ENCODE measurements around the gene RAC3. TPM values are rescaled to one million over a fixed set of nuclear protein-coding genes. Genes with fewer than 3 reads are reported as not detected.

Gene RAC3
- total RNA-seq, 3 donors from 2014 or later (not counting 1 experiment from before 2014, with no cell fraction given) = 0.61 to 2.2 (median 2.1) TPM

GRCh38 chr17:82004517-82005455, 26.7 kb upstream of the RAC3 start:
- no peak for TF ChIP-seq CTCF (IDR thresholded peaks at IDR 0.05)
- DNase-seq = no peak
- Histone ChIP-seq H3K4me3 (ENCODE audit: low read length) (no peak overlapping the region), H3K9me3 (ENCODE audit: control insufficient read depth, insufficient read depth, low read length) (no peaks in the 10 kb centered on the region), H3K27ac (ENCODE audit: low read length) (no peak overlapping the region), H3K27me3 (ENCODE audit: control insufficient read depth, insufficient read depth, low read length) (no peaks in the 10 kb centered on the region), H3K4me1 (ENCODE audit: control insufficient read depth, insufficient read depth, low read length) (no peaks in the 10 kb centered on the region), H3K36me3 (ENCODE audit: control insufficient read depth, insufficient read depth, low read length) (no peaks in the 10 kb centered on the region)
- intact Hi-C loops (cut with micrococcal nuclease) = no loop called here
- WGBS (ENCODE audit: insufficient coverage) = 85% methylated on average over 41 of the region's 41 CpGs
- Mint-ChIP-seq H3K4me3 (no peak overlapping the region), H3K9me3 (no peaks in the 10 kb centered on the region), H3K36me3 (no peaks in the 10 kb centered on the region), H3K27me3 (ENCODE audit: low read depth in 2 of 2) (no peaks in the 10 kb centered on the region), H3K4me1 (no peaks in the 10 kb centered on the region), H3K27ac (no peak overlapping the region)
- no peak for ATAC-seq

- Mint-ChIP-seq H3K9me3 (no peaks in the 10 kb centered on the region), H3K36me3 (no peaks in the 10 kb centered on the region), H3K27me3 (ENCODE audit: low read depth in 2 of 2) (no peaks in the 10 kb centered on the region), H3K4me3 (no peak overlapping the region), H3K4me1 (no peaks in the 10 kb centered on the region), H3K27ac (no peak overlapping the region)
- Histone ChIP-seq H3K9me3 (ENCODE audit: control insufficient read depth, insufficient read depth, low read length) (no peaks in the 10 kb centered on the region), H3K4me3 (ENCODE audit: low read length) (no peak overlapping the region), H3K36me3 (ENCODE audit: control insufficient read depth, insufficient read depth, low read length) (no peaks in the 10 kb centered on the region), H3K4me1 (ENCODE audit: control insufficient read depth, insufficient read depth, low read length) (no peaks in the 10 kb centered on the region), H3K27me3 (ENCODE audit: control insufficient read depth, insufficient read depth, low read length) (no peaks in the 10 kb centered on the region), H3K27ac (ENCODE audit: low read length) (no peak overlapping the region)
- no peak for ATAC-seq
- no peak for DNase-seq
- TF ChIP-seq CTCF (IDR thresholded peaks at IDR 0.05) = no peak
- intact Hi-C loops (cut with micrococcal nuclease) = no loop called here
- WGBS (ENCODE audit: insufficient coverage) = 95% methylated on average over 30 of the region's 30 CpGs
Observed at GRCh38 chr17:82005701-82006348, 25.7 kb upstream of the RAC3 start.

GRCh38 chr17:82006468-82007227, 24.8 kb upstream of the RAC3 start:
- Histone ChIP-seq H3K27ac (ENCODE audit: low read length) (no peak overlapping the region), H3K27me3 (ENCODE audit: control insufficient read depth, insufficient read depth, low read length) (no peaks in the 10 kb centered on the region), H3K4me1 (ENCODE audit: control insufficient read depth, insufficient read depth, low read length) (no peaks in the 10 kb centered on the region), H3K4me3 (ENCODE audit: low read length) (no peak overlapping the region), H3K9me3 (ENCODE audit: control insufficient read depth, insufficient read depth, low read length) (no peaks in the 10 kb centered on the region), H3K36me3 (ENCODE audit: control insufficient read depth, insufficient read depth, low read length) (no peaks in the 10 kb centered on the region)
- intact Hi-C loops (cut with micrococcal nuclease) = no loop called here
- H3K27ac Mint-ChIP-seq = no peak overlapping the region
- H3K27me3 Mint-ChIP-seq (ENCODE audit: low read depth in 2 of 2) = no peaks in the 10 kb centered on the region
- no peaks in the 10 kb centered on the region for H3K9me3 Mint-ChIP-seq
- 96% methylated on average over 24 of the region's 24 CpGs for WGBS (ENCODE audit: insufficient coverage)
- H3K36me3 Mint-ChIP-seq = no peaks in the 10 kb centered on the region
- no peaks in the 10 kb centered on the region for H3K4me1 Mint-ChIP-seq
- DNase-seq (no peak), ATAC-seq (no peak)
- no peak for TF ChIP-seq CTCF (IDR thresholded peaks at IDR 0.05)
- H3K4me3 Mint-ChIP-seq = no peak overlapping the region
